Measurements from ENCODE around the gene TUT4.

TUT4 gene

DNA sequence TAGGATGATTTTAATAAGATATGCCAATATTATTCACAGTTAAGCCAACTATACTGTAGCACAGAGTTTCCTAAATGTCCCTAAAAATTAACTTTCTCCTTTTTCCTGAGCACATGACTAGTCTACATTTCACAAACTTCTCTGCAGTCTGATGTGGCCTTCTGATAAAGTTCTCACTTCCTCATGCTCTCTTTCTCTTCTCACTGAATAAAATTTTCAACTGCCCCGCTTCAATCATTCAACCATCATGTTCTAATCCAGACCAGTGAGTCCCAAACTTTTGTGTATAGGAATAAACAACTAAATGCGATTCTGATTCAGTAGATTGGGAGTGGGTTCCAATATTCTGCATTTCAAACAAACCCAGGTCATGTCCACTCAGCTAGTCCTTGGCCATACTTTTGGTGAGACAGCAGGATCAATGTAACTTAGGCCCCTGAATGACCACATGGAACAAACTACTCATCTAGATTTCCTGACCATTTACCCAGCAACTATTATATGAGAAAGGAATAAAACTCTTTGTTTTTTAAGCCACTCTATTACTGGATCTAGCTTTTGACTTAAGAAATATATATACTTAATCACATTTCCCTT, 20.1 kb downstream of the TUT4 start:
- DNase-seq: no peak

DNA sequence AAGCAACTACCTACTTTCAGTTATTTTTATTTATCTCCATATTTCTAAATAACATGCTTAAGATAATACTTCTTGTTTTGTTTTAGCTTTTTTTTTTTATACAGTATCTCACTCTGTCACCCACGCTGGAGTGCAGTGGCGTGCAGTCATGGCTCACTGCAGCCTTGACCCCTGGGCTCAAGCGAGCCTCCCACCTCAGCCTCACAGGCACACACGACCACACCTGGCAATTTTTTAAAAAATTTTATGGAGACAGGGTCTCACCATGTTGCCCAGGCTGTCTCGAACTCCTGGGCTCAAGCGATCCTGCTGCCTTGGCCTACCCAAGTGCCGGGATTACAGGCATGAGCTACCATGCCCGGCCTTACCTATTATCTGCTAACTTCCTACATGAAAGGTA, 20.6 kb downstream of the TUT4 start:
- no peak for DNase-seq

DNA sequence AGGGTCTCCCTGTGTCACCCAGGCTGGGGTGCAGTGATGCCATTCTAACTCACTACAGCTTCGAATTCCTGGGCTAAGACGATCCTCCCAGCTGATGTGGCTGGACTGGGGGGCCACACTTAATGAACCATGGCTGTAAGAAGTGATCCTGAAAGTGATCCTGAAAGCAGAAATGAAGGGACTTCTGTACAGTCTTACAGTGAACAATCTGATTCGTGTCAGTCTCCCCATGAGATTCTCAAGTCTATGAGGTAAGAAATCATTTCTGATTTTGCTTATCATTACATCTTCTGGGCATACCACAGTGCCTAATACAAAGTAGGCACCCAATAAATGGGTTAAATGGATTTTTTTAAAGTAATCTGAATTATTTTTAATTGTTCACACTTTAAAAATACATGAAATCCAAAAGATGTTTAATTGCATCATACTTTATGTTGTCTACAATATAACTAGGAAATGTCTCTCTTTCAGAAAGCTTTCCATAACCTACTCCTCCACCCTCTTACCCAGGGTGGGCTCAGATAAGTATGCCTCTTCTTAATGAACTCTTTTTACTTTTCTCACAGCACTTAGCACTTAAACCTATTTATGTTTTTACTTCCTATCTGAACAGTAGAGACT, 21.5 kb downstream of the TUT4 start:
- DNase-seq: no peak

DNA sequence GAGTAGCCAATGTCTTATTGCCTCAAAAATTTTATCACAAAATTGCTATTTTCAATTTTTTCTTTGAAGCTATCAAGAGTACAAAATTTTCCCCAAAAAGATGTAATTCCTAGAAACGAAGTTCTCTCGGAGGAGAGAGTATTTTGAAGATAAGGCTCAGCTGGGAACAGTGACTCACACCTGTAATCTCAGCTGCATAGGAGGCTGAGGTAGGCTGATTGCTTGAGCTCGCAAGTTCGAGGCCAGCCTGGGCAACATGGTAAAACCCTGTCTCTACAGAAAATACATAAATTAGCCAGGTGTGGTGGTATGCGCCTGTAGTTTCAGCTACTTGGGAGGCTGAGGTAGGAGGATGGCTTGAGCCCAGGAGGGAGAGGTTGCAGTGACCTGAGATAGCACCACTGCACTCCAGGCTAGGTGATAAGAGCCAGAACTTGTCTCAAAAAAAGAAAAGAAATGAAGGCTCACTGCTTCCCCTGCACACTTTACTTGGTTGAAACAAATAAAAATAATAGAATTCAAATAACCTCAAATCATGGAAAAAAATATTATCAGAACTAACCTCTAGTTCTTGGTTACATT, 22.2 kb downstream of the TUT4 start:
- no peak for DNase-seq

DNA sequence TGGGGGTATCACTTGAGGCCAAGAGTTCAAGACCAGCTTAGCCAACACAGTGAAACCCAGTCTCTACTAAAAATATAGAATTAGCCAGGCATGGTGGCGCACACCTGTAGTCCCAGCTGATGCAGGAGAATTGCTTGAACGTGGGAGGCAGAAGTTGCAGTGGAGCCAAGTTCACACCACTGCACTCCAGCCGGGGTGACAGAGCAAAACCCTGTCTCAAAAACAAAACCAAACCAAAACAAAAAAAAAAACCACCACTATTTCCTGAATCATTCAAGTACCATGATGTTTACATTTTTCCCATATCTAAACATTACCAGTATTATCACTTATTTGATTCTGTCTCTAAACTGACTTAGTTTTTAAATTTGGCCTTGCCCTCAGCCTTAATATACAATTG, 29.5 kb downstream of the TUT4 start:
- DNase-seq: no peak

DNA sequence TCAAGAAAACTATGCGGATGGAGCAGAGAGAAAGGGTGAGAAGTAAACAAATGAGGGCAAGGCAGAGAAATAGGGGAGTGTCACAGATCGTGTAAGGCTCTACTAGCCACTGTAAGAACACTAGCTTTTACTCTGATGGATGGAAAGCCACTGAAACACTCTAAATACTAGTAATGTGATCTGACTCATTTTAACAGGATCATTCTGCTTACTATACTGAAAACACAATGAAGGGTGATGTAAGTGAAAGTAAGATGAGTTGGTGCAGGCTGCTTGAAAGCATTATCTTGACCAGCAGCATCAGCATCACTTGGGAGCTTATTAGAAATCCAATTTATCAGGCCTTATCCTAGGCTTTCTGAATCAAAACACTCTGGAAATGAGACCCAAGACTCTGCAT, 32.7 kb downstream of the TUT4 start:
- no peak for DNase-seq

DNA sequence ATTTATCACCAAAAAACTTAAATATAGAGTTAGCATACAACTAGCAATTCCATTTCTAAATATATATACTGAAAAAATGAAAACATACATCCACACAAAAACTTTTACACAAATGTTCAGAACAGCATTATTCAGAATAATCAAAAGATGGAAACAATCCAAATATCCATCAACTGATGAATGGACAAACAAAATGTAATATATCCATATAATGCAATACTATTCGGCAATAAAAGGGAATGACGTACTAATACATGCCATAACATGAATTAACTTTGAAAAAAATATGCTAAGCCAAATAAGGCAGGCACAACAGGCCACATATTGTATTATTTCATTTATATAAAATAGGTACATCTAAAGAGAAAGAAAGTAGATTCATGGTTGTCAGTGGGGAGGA, 33.9 kb downstream of the TUT4 start:
- no peak for DNase-seq

DNA sequence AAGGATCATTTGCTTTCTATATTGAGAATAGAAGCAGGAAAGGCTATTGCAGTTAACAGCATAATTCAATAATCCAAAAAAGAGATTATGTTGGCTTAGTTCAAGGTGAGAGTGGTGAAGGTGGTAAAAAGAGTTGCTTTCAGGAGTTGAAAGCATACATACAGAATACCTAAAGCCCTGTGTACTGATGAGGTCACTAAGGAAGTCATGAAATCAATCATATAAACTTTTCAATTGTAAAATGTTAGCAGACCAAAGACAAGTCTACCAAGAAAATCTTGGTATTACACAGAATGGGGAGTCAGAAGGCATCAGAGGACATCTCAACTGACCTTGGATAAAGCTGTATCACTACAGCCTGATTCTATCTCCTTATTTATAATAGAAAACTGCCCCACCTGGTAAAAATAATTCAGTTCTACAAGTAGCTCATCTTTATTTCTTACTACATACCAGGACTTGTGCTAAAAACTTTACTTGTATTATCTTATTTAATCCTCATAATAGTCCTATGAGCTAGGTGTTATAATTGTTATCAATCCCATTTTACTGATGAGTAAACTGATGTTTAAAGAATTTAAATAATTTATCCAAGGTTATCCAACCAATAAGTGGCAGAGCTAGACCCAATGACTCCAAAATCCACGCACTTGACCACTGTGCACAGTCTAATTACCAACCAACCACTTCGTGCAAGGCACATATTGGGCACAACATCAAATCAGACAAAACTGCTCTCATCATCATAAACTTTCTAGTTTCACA, 40.9 kb downstream of the TUT4 start:
- DNase-seq: no peak

DNA sequence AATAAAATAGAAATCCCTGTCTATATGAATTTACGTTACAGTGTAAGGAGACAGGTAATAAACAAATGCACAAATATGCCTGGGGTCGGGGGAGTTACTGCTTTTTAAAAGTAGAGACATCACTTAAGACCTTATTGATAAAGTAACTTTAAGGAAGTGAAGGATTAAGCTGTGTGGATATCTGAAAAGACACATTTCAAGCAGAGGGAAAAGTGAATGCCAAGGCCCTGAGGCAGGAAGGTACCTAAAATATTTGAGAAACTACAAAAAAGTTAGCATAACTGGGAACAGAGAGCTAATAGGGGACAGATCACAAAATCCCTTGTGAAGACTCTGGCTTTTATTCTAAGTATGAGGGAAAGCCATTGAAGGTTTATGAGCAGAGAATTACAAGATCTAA, 41.5 kb downstream of the TUT4 start:
- no peak for DNase-seq

DNA sequence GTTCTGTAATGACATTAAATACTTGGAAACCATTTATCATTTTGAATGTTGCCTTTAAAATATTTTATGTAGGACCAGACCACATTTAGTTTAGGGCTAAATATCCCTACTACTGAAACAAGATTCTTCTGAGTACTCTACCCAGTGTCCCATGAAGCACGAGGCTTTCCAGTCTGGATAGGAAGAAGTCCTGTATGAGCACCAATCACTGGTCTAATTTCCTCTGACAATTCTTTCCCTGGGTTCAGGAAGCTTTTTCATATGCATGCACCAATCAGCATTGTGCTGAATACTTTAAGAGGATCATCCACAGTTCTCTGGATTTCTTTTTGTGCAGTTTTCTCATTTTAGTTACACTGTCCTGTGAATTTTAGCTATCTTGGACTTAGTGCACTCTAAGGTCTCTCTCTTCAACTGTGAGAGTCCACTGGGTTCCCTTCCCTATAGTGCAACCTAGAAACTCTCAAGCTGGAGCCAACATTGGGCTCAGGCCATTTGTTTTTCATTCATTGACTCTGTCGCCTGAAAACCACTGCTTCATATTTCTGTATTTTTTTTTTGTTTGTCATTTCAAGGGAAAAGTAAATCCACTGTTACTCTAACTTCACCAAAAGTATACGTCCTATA, 45.9 kb downstream of the TUT4 start:
- DNase-seq: no peak

DNA sequence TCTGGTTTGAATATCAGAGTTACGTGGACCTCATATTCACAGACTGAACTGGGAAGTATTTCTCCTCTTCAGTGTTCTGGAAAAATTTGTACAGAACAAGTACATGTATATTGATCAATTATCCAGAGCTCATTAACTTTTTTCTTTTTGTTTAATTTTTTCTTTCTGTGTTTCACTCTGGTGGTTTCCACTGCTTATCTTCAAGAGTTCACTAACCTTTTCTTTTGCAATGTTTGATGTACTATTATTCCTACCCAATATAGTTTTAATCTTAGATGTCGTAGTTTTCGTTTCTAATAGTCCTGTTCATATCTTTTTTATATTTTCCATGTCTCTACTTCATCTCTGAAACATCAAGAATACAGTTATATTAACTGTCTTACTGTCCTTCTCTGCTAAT, 46.5 kb downstream of the TUT4 start:
- no peak for DNase-seq

DNA sequence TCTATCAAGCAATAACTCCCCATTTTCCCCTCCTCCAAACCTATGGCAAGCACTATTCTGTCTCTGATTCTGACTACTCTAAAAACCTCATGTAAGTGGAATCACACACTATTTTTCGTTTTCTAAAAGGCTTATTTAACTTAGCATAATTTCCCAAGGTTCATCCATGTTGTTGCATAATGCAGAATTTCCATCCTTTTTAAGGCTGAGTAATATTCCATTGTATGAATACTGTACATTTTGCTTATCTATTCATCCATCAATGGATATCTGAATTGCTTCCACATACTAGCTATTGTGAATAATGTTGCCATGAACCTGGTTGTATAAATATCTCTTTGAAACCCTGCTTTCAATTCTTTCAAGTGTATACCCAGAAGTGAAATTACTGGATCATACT, 48.2 kb downstream of the TUT4 start:
- no peak for DNase-seq

DNA sequence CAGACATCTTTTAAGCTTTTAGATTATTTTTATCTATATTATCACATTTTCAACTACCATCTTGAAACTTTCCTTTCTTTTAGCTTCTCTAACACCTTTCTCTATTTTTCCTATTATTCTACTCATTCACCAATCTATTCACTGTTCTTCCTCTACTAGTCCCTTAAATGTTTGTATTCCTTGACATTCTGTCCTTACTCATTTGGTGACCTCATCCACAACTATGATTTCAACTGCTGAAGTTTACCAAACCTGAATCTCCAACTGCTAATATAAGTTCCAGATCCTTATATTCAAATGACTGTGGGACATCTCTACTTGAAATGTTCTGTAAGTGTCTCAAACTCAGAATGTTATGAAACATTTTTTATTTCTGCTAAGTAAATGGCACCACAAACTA, 49.2 kb downstream of the TUT4 start:
- DNase-seq: no peak

DNA sequence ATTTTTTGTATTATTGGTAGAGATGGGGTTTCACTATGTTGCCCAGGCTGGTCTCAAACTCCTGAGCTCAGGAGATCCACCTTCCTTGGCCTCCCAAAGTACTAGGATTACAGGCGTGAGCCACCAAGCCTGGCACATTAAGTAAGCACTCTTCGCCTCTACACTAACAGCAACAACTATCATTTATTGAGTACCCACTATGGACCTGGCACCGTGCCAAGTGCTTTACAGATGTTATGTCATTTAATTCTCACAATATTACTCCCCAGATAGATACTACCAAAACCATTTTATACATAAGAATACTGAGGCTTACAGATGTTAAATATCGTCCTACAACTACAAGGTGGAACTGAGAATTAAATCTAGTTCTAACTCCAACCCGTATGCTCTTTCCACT, 50.1 kb downstream of the TUT4 start:
- DNase-seq: no peak

DNA sequence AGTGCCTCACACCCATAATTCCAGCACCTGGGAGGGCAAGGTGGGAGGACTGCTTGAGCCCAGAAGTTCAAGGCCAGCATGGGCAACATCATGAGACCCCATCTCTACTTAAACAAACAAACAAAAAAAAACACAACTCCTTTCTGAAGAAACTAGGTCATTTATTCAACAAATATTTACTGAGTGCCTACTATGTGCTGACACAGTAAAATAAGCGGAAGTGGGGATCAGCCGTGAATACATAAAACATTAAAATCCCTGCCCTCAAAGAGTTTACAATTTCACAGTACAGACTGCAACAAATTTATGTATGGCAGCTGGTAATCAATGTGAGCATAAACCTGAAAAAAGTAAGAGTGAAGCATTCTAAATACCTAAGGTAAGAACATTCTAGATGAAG, 65.3 kb downstream of the TUT4 start:
- DNase-seq: no peak

DNA sequence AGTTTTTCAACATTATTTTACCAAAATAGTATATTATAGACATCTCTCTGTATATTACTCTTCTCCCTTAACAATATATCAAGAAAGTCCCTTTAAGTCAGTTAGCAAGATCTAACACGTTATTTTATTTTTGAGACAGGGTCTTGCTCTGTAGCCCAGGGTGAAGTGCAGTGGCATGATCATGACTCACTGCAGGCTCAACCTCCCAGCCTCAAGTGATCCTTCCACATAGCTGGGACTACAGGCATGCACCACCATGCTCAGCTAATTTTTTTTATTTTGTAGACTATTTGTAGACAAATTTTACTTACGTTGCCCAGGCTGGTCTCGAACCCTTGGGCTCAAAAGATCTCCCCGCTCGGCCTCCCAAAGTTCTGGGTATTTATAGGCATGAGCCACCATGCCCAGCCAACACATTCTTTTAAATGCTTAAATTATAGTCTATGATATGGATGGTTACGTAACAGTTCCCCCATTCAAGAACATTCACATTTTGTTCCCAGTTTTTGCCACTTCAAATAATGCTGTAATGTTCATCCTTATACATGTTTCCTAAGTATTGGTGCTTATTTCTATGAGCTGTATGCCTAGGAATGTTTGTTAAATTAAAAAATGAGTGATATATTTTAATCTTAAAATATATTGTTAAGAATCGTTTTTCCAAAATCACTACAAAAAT, 70.4 kb downstream of the TUT4 start:
- DNase-seq: no peak

DNA sequence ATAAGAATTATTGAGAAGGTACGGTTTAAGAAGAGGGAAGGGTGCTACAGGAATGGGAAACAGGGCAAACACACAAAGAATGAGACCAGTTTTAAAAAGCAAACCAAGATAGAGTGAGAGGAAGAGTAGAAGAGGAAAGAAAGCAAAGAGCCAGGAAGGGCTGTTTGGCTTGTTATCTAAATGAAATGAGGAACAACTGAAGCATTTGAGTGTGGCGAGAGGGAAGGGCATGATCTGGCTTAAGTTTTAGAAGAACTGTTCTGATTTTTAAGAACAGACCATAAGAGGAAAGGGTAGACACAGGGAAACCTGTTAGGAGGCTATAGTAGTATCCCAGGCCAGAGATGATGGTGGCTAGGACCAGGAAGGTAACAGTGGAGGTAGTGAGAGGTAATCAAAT, 73.8 kb downstream of the TUT4 start:
- DNase-seq: no peak

DNA sequence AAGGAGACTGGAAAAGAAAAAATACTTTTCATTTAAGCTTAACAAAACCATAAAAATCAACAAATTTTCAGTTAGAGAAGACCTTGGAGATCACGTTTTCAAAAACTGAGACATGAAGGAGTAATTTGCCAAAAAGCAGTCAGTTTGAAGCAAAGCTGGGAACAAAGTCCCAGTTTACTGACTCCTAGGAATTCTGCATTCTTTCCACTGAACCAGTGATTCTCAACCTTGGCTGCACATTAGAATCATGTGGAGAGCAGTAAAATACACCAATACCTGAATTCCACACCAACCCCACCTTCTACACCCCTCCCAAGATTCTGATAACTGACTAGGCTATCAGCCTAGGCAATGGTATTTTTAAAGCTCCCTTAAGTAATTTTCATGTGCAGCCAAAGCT, 75.0 kb downstream of the TUT4 start:
- no peak for DNase-seq

DNA sequence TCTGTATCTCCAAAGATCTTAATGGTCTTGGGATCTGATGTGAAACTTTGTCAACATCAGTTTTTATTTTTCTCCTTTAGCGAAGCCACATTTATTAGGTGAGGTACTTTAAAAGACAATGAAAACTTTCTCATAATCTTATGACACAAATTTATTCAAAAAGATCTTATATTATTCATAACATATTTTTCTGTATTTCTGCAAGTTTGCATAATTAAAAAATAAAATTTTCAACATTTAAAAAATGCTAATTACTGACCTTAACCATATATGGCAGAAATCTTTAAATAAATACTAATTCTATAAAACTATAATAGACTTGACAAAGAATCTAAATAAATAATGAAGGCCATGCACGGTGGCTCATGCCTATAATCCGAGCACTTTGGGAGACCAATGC, 75.9 kb downstream of the TUT4 start:
- DNase-seq: no peak

DNA sequence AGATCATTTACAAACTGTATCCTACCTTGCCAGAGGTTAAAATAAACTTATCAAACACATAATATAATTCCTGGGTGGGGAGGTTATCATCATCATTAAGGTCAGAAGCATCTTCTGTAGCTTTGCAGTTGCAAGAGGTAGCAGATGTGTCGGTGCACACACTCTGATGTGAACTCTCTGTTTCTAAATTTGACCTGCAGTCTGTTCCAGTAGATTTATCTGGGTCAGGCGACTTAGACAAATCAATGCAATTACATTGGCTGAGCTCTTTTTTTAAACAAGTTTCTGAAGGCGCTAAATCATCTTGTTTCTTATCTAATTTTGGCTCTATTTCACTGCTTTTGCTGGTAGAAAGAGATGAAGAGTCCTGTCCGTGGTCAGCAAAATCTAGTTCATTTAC, 78.1 kb downstream of the TUT4 start:
- DNase-seq: no peak

DNA sequence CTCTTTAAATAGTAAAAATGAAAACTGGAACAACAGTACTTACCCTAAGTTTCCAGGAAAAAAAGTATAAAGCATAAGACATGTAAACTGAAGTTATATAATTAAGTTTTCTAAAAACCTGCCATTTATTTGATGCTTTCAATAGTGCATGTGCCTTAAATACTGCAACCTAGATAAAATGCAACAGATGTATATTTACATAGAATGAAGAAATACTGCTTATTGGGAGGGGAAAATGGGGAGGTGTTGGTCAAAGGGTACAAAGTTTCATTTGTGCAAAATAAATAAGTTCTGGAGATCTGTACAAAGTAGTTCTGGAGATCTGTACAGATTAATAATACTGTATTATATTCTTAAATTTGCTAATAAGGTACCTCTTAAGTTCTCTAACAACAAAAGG, 79.9 kb downstream of the TUT4 start:
- no peak for DNase-seq

DNA sequence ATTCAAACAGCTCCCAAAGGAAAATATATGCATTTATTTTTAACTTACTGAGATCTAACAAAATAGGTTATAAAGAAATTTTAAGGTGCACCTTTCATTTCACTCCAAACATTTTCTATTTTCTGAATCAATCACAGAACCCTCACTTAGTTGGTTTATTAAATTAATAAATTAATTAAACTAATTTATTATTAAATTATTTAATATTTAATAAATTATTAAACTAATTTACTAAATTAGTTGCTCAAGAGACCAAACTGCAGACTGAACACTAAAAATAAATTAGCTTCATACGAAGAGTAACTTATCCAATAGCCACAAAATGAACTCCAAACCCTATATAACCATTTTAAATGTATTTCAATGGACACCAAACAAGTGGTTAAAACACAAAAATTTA, 80.5 kb downstream of the TUT4 start:
- DNase-seq: no peak

DNA sequence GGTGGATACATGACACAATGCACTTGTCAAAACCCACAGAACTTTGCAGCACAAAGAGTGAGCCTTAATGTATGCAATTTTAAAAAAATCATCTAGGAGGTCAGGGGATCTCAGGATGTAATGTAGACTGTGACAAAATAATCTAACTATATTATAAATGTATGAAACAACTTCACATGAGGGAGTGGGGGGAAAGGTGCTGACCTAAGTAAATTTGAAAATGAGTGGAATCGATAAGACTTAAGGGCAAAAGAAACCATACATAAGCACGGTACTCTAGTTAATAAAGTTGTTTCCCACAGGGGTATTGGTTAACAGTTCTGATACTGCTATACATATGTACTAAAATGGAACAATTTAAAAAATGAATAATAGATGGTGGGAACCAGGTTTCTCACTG, 83.8 kb downstream of the TUT4 start:
- no peak for DNase-seq
